ENCODE data around the gene TFIP11. TPM values are rescaled to one million over a fixed set of nuclear protein-coding genes. Genes with fewer than 3 reads are reported as not detected.

TFIP11 gene
- total RNA-seq, 1 experiment from 2014 or later: 26.9 TPM

DNA sequence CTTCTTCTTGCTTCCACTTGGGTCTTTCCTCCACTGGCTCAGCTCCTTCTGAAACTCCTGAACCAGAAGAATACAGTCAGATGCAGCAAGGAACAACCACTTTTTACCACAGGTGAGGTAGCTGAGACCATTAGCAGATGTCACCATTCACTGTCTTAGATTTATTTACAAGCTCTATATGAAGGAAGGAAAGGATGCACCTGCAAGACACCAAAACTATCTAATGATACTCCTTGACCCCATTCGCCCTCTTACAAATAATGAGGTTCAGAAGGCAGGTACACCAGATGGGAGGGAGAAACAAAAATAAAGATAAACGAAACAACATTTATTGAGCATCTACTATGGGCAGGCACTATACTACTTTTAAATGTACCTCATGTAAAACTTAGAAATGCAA is 10.3 kb downstream of the TFIP11 start:
- Mint-ChIP-seq H3K27me3 (ENCODE audit: low read depth) (no peaks in the 10 kb centered on the region), H3K4me1 (peaks cover 9% of the 10 kb centered on the region), H3K27ac (no peak overlapping the region), H3K36me3 (peaks cover 82% of the 10 kb centered on the region), H3K4me3 (no peak overlapping the region), H3K9me3 (no peaks in the 10 kb centered on the region)
- no peak for DNase-seq (ENCODE audit: low spot score)
- ChIA-PET POLR2A (no interaction called here), CTCF (interaction anchor here (0.7 to 2.5 kb wide), 10 partner anchors 10 to 249 kb away, joined by 3 to 28 read pairs (median 5); partner anchors contain the start of genes HPS4, SRRD and TFIP11)
- ATAC-seq: no peak
- TF ChIP-seq, protein P1, sequence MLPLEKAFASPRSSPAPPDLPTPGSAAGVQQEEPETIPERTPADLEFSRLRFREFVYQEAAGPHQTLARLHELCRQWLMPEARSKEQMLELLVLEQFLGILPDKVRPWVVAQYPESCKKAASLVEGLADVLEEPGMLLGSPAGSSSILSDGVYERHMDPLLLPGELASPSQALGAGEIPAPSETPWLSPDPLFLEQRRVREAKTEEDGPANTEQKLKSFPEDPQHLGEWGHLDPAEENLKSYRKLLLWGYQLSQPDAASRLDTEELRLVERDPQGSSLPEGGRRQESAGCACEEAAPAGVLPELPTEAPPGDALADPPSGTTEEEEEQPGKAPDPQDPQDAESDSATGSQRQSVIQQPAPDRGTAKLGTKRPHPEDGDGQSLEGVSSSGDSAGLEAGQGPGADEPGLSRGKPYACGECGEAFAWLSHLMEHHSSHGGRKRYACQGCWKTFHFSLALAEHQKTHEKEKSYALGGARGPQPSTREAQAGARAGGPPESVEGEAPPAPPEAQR (CRISPR knock-in tag; IDR thresholded peaks at IDR 0.05): no peak
- TF ChIP-seq ZBTB21 (CRISPR knock-in tag; IDR thresholded peaks at IDR 0.05; ENCODE audit: borderline replicate concordance): no peak
- TF ChIP-seq, protein P2, sequence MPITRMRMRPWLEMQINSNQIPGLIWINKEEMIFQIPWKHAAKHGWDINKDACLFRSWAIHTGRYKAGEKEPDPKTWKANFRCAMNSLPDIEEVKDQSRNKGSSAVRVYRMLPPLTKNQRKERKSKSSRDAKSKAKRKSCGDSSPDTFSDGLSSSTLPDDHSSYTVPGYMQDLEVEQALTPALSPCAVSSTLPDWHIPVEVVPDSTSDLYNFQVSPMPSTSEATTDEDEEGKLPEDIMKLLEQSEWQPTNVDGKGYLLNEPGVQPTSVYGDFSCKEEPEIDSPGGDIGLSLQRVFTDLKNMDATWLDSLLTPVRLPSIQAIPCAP (CRISPR knock-in tag; IDR thresholded peaks at IDR 0.05): no peak
- no peak for TF ChIP-seq NFYB (CRISPR knock-in tag; conservative IDR thresholded peaks at IDR 0.05; ENCODE audit: low read depth)
- TF ChIP-seq, protein P3, sequence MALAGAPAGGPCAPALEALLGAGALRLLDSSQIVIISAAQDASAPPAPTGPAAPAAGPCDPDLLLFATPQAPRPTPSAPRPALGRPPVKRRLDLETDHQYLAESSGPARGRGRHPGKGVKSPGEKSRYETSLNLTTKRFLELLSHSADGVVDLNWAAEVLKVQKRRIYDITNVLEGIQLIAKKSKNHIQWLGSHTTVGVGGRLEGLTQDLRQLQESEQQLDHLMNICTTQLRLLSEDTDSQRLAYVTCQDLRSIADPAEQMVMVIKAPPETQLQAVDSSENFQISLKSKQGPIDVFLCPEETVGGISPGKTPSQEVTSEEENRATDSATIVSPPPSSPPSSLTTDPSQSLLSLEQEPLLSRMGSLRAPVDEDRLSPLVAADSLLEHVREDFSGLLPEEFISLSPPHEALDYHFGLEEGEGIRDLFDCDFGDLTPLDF (CRISPR knock-in tag; IDR thresholded peaks at IDR 0.05): no peak
- TF ChIP-seq TEAD4 (CRISPR knock-in tag; IDR thresholded peaks at IDR 0.05): no peak
- TF ChIP-seq NR3C1 (CRISPR knock-in tag; conservative IDR thresholded peaks at IDR 0.05; ENCODE audit: low read depth): no peak
- TF ChIP-seq, protein P4, sequence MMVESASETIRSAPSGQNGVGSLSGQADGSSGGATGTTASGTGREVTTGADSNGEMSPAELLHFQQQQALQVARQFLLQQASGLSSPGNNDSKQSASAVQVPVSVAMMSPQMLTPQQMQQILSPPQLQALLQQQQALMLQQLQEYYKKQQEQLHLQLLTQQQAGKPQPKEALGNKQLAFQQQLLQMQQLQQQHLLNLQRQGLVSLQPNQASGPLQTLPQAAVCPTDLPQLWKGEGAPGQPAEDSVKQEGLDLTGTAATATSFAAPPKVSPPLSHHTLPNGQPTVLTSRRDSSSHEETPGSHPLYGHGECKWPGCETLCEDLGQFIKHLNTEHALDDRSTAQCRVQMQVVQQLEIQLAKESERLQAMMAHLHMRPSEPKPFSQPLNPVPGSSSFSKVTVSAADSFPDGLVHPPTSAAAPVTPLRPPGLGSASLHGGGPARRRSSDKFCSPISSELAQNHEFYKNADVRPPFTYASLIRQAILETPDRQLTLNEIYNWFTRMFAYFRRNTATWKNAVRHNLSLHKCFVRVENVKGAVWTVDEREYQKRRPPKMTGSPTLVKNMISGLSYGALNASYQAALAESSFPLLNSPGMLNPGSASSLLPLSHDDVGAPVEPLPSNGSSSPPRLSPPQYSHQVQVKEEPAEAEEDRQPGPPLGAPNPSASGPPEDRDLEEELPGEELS (CRISPR knock-in tag; IDR thresholded peaks at IDR 0.05): no peak
- no peak for TF ChIP-seq GRHL2 (CRISPR knock-in tag; IDR thresholded peaks at IDR 0.05; ENCODE audit: insufficient replicate concordance, severe bottlenecking)

DNA sequence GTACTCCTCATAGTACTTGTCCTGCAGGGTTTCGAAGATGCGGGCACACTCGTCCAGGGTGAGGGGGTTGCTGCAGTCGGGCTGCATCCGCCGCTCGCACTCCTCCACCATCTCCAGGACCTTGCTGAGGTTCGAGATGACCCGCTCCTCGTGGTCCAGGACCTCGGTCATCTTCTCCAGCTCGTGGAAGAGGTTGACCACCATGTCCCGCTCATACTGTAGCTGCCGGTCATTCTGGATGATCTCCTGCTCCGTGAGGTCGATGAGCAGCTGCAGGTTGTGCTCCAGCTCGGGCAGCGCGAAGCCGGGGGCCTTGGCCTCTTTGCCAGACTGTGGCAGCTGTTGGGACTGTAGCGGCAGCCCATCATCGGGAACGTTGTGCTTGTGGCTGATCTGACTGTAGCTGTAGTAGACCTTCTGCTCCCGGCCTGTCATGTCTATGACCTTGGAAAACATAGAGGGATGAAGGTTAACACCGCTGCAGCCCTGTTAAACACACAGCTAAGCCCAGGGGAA is 13.0 kb downstream of the TFIP11 start:
- Mint-ChIP-seq H3K4me1 (peaks cover 9% of the 10 kb centered on the region), H3K27ac (no peak overlapping the region), H3K27me3 (ENCODE audit: low read depth) (no peaks in the 10 kb centered on the region), H3K9me3 (no peaks in the 10 kb centered on the region), H3K36me3 (peaks cover 81% of the 10 kb centered on the region), H3K4me3 (no peak overlapping the region)
- DNase-seq (ENCODE audit: low spot score) (no peak), ATAC-seq (no peak)
- POLR2A ChIA-PET: interaction anchor here (1.4 kb wide), 1 partner anchor 15 kb away, joined by 5 read pairs; the partner anchor contains the start of genes HPS4 and SRRD
- TF ChIP-seq MXD4 (CRISPR knock-in tag; IDR thresholded peaks at IDR 0.05; ENCODE audit: borderline replicate concordance) (no peak), KAT7 (CRISPR knock-in tag; IDR thresholded peaks at IDR 0.05; ENCODE audit: borderline replicate concordance) (no peak), JUN (CRISPR knock-in tag; IDR thresholded peaks at IDR 0.05) (no peak), GABPB1 (CRISPR knock-in tag; IDR thresholded peaks at IDR 0.05) (no peak)
- CTCF ChIA-PET: interaction anchor here (1.4 kb wide), 1 partner anchor 170 kb away, joined by 3 read pairs; no protein-coding TSS in a partner anchor

DNA sequence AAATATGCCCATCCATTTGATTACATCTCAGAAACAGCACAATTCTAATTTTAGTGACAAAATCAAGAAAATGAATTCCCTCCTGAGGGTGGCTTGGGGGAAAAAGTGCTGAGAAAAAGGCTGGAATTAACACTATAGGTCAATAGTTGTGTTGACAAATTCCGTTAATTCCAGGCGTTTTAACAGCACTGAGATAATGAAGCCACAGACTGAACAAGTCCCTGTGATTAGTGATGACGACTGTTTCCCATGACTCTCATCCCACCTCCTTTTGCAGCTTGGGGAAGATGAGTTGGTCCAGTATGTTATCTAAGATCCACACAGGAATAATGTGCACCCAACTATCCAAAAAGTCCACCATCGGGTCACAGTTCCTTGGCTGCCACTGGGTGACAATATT is 15.8 kb downstream of the TFIP11 start:
- Mint-ChIP-seq H3K9me3 (no peaks in the 10 kb centered on the region), H3K4me1 (no peaks in the 10 kb centered on the region), H3K27me3 (ENCODE audit: low read depth) (no peaks in the 10 kb centered on the region), H3K27ac (no peak overlapping the region), H3K4me3 (no peak overlapping the region), H3K36me3 (peaks cover 80% of the 10 kb centered on the region)
- ATAC-seq: no peak
- no peak for DNase-seq (ENCODE audit: low spot score)
- ChIA-PET POLR2A (no interaction called here), CTCF (no interaction called here)
- TF ChIP-seq NR1H2 (CRISPR knock-in tag; IDR thresholded peaks at IDR 0.05) (no peak), SMAD3 (CRISPR knock-in tag; IDR thresholded peaks at IDR 0.05; ENCODE audit: borderline replicate concordance) (no peak), JUN (CRISPR knock-in tag; IDR thresholded peaks at IDR 0.05) (no peak), ZNF317 (CRISPR knock-in tag; IDR thresholded peaks at IDR 0.05; ENCODE audit: borderline replicate concordance, low read depth) (no peak), SOX15 (CRISPR knock-in tag; IDR thresholded peaks at IDR 0.05) (no peak), ATF1 (CRISPR knock-in tag; IDR thresholded peaks at IDR 0.05) (no peak), PRRX2 (CRISPR knock-in tag; IDR thresholded peaks at IDR 0.05) (no peak), OVOL2 (CRISPR knock-in tag; IDR thresholded peaks at IDR 0.05; ENCODE audit: borderline replicate concordance) (no peak)
- TF ChIP-seq, protein P5, sequence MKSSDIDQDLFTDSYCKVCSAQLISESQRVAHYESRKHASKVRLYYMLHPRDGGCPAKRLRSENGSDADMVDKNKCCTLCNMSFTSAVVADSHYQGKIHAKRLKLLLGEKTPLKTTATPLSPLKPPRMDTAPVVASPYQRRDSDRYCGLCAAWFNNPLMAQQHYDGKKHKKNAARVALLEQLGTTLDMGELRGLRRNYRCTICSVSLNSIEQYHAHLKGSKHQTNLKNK (CRISPR knock-in tag; IDR thresholded peaks at IDR 0.05): no peak
- TF ChIP-seq, protein P6, sequence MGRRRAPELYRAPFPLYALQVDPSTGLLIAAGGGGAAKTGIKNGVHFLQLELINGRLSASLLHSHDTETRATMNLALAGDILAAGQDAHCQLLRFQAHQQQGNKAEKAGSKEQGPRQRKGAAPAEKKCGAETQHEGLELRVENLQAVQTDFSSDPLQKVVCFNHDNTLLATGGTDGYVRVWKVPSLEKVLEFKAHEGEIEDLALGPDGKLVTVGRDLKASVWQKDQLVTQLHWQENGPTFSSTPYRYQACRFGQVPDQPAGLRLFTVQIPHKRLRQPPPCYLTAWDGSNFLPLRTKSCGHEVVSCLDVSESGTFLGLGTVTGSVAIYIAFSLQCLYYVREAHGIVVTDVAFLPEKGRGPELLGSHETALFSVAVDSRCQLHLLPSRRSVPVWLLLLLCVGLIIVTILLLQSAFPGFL (CRISPR knock-in tag; IDR thresholded peaks at IDR 0.05; ENCODE audit: borderline replicate concordance): no peak
